Mucosa of descending colon (tissue), 3 donors: ENCODE results near the gene TRIM14. TPM values are rescaled to one million over a fixed set of nuclear protein-coding genes. Genes with fewer than 3 reads are reported as not detected.

Source experiments
- ATAC-seq: fragments of 200-7000 bp; cut with Tn5 transposase; one replicate; pipeline ENCODE4 v1.9.1; 2020; ENCODE audit warnings: mild to moderate bottlenecking, moderate library complexity
- DNase-seq, 3 donors: peaks; one replicate each; pipeline ENCODE4 v3.0.0-alpha.2; 2020
- H3K36me3 ChIP-seq: fragments of 200-600 bp; one replicate; pipeline ENCODE4 v1.8.0; 2021; ENCODE audit warnings: low read depth, mild to moderate bottlenecking
- H3K4me1 ChIP-seq: fragments of 200-600 bp; one replicate; pipeline ENCODE4 v1.8.0; 2021; ENCODE audit warnings: low read depth, mild to moderate bottlenecking
- H3K4me3 ChIP-seq: fragments of 200-600 bp; one replicate; pipeline ENCODE4 v1.8.0; 2021; ENCODE audit warnings: mild to moderate bottlenecking
- H3K9me3 ChIP-seq: fragments of 200-600 bp; one replicate; pipeline ENCODE4 v1.8.0; 2021; ENCODE audit warnings: mild to moderate bottlenecking
- intact Hi-C, 2 donors: fragments of 100-400 bp; cut with DNase I in 1 of 2; cut with micrococcal nuclease in 1 of 2; formaldehyde crosslinking; loops; one replicate each; pipeline versions ENCODE4 v1.11.0 to v1.11.1; 2022; cut with DNase I, micrococcal nuclease
- total RNA-seq, 3 donors: library from RNA; stranded (reverse); fragmentation: NEBNext Ultra II Directional in 2 of 3; extraction: Animal tissue kit (Norgen Biotek cat#: 25700) in 2 of 3; gene quantifications; one replicate each; pipeline versions ENCODE4 v1.2.1 to v1.2.4, GENCODE V29; 2021 to 2023
- TF ChIP-seq, protein P1 (sequence below): fragments of 200-600 bp; IDR thresholded peaks from one replicate; pipeline ENCODE4 v1.8.0; 2022; ENCODE audit warnings: antibody characterized with exemption, mild to moderate bottlenecking
- donor health status: DM: no; HTN: no; CAD: no; lungs with moderate emphysema.
- donor health status: DM: no; HTN: no; CAD: no.
- donor health status: DM: no; HTN: yes; CAD: no.

The TRIM14 gene
- total RNA-seq, 3 donors from 2014 or later = 44.9 to 67.2 (median 55.6) TPM

GRCh38 chr9:98074115-98074990 is 44.7 kb downstream of the TRIM14 start:
- Histone ChIP-seq H3K9me3 (no peaks in the 10 kb centered on the region), H3K36me3 (no peaks in the 10 kb centered on the region), H3K4me1 (peaks cover 47% of the 10 kb centered on the region), H3K4me3 (no peak overlapping the region)
- DNase-seq (peak in 2 of 3 donors; percentile 77 to 84), ATAC-seq (peak; percentile 42)
- TF ChIP-seq, protein P1, sequence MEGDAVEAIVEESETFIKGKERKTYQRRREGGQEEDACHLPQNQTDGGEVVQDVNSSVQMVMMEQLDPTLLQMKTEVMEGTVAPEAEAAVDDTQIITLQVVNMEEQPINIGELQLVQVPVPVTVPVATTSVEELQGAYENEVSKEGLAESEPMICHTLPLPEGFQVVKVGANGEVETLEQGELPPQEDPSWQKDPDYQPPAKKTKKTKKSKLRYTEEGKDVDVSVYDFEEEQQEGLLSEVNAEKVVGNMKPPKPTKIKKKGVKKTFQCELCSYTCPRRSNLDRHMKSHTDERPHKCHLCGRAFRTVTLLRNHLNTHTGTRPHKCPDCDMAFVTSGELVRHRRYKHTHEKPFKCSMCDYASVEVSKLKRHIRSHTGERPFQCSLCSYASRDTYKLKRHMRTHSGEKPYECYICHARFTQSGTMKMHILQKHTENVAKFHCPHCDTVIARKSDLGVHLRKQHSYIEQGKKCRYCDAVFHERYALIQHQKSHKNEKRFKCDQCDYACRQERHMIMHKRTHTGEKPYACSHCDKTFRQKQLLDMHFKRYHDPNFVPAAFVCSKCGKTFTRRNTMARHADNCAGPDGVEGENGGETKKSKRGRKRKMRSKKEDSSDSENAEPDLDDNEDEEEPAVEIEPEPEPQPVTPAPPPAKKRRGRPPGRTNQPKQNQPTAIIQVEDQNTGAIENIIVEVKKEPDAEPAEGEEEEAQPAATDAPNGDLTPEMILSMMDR = peak; percentile 93
- intact Hi-C loops = loop anchor here in 1 of 2 donors (10.0 kb wide), 1 partner anchor 180 kb away; the partner anchor contains the start of gene TBC1D2

- TF ChIP-seq, protein P1 = no peak
- DNase-seq = peak; percentile 79 to 85 (median 83)
- intact Hi-C loops = loop anchor here in 1 of 2 donors (10.0 kb wide), 1 partner anchor 183 kb away; the partner anchor contains the start of gene TBC1D2
These were observed 47.3 kb downstream of the TRIM14 start for GRCh38 chr9:98071737-98072136.

DNA sequence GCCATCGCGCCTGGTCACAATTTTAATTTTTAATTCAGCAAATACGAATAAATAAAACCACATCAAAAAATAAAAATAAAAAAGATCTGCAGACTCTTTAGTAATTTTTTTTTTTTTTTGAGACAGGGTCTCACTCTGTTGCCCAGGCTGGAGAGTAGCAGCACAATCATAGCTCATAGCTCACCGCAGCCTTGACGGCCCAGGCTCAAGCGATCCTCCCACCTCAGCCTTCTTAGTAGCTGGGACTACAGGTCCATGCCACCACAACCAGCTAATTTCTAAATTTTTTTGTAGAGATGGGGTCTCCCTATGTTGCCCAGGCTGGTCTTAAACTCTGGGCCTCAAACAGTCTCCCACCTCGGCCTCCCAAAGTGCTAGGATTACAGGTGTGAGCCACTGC is 48.3 kb downstream of the TRIM14 start:
- ATAC-seq = no peak
- Histone ChIP-seq H3K4me3 (no peak overlapping the region), H3K36me3 (no peaks in the 10 kb centered on the region), H3K4me1 (peaks cover 57% of the 10 kb centered on the region), H3K9me3 (no peaks in the 10 kb centered on the region)
- intact Hi-C loops = loop anchor here in 1 of 2 donors (10.0 kb wide), 1 partner anchor 184 kb away; the partner anchor contains the start of gene TBC1D2
- TF ChIP-seq, protein P1 = no peak
- no peak for DNase-seq

More at GRCh38 chr9:98071737-98072136, 47.3 kb downstream of the TRIM14 start:
- Histone ChIP-seq H3K9me3 (no peaks in the 10 kb centered on the region), H3K36me3 (no peaks in the 10 kb centered on the region), H3K4me3 (no peak overlapping the region), H3K4me1 (peaks cover 53% of the 10 kb centered on the region)
- ATAC-seq = peak; percentile 69

GRCh38 chr9:98069551-98069950 is 49.5 kb downstream of the TRIM14 start:
- no peak for ATAC-seq
- no peaks in the 10 kb centered on the region for H3K9me3 ChIP-seq
- intact Hi-C loops = no loop called here
- DNase-seq = no peak
- H3K4me3 ChIP-seq = no peak overlapping the region
- peaks cover 54% of the 10 kb centered on the region for H3K4me1 ChIP-seq
- H3K36me3 ChIP-seq = peaks cover 3% of the 10 kb centered on the region
- TF ChIP-seq, protein P1 = no peak

GRCh38 chr9:98067184-98067583 is 51.8 kb downstream of the TRIM14 start:
- H3K9me3 ChIP-seq = no peaks in the 10 kb centered on the region
- TF ChIP-seq, protein P1 = no peak
- H3K4me1 ChIP-seq = peaks cover 43% of the 10 kb centered on the region
- no peak for DNase-seq
- intact Hi-C loops = no loop called here
- H3K4me3 ChIP-seq = no peak overlapping the region
- peaks cover 9% of the 10 kb centered on the region for H3K36me3 ChIP-seq
- ATAC-seq = no peak
